SK-N-SH (cell line): ENCODE measurements around the gene B3GALT5.

Experiments used
- ELF1 ChIP-seq: IDR thresholded peaks from 2 replicates; pipeline ENCODE4 v1.4.0; 2012
- EZH2phosphoT487 ChIP-seq: fragments of 200-600 bp; sonication (generic); IDR thresholded peaks from 2 replicates; pipeline ENCODE4 v1.6.1; 2017; ENCODE audit warnings: low read depth, mixed run types, mild to moderate bottlenecking, antibody characterized with exemption, moderate library complexity, borderline replicate concordance
- FOXJ3 ChIP-seq: sonication (generic); formaldehyde crosslinking; IDR thresholded peaks from 2 replicates; pipeline ENCODE4 v1.5.1; 2020; ENCODE audit warnings: mild to moderate bottlenecking, missing genetic modification reagents
- GABPA ChIP-seq: IDR thresholded peaks from 2 replicates; pipeline ENCODE4 v1.4.0; 2012; ENCODE audit warnings: low read depth, mild to moderate bottlenecking
- POLR2AphosphoS5 ChIP-seq: IDR thresholded peaks from 2 replicates; pipeline ENCODE4 v1.6.1; 2012; ENCODE audit warnings: low read depth, low read length
- RAD21 ChIP-seq: IDR thresholded peaks from 2 replicates; pipeline ENCODE4 v1.6.1; 2012; ENCODE audit warnings: mild to moderate bottlenecking, low read length
- SIN3A ChIP-seq: IDR thresholded peaks from 2 replicates; pipeline ENCODE4 v1.6.1; 2012; ENCODE audit warnings: low read depth, mild to moderate bottlenecking, low read length, moderate library complexity, borderline replicate concordance
- TAF1 ChIP-seq: IDR thresholded peaks from 2 replicates; pipeline ENCODE4 v1.6.1; 2012; ENCODE audit warnings: low read depth, mild to moderate bottlenecking, low read length, moderate library complexity, borderline replicate concordance
- TEAD4 ChIP-seq: IDR thresholded peaks from 2 replicates; pipeline ENCODE4 v1.4.0; 2012; ENCODE audit warnings: mild to moderate bottlenecking, borderline replicate concordance; ENCODE audit not compliant: insufficient read depth
- TF ChIP-seq, protein P1 (sequence below): fragments of 200-600 bp; sonication (generic); IDR thresholded peaks from 2 replicates; pipeline ENCODE4 v1.6.1; 2017; ENCODE audit warnings: antibody characterized with exemption, mild to moderate bottlenecking, moderate library complexity
- TF ChIP-seq, protein P2 (sequence below): IDR thresholded peaks from 2 replicates; pipeline ENCODE4 v1.4.0; 2012; ENCODE audit warnings: low read depth, borderline replicate concordance
- TF ChIP-seq, protein P3 (sequence below): IDR thresholded peaks from 2 replicates; pipeline ENCODE4 v1.4.0; 2012; ENCODE audit warnings: low read depth
- TF ChIP-seq, protein P4 (sequence below): IDR thresholded peaks from 2 replicates; pipeline ENCODE4 v1.6.1; 2012; ENCODE audit warnings: mild to moderate bottlenecking, low read depth, low read length, moderate library complexity

DNA sequence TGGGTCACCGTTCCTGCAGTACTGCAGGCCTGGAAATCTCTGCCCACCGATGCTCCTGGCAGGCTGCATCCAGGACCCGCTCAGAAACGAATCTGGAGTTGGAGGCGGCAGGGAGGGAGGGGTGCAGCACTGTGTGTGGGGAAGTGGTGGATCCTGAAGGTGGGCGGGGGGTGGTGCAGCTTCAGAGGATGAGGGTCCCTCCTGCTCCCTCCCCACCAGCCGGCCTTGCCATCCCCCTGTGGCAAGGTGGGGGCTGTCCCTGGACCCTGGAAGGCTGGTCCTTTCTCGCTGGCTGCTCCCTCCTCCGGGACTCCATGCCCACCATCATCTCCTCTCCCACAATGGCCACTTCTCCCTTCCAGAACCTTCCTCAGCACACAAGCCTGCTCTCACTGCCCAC, 60.4 kb downstream of the B3GALT5 start:
- TF ChIP-seq RAD21: no peak
- no peak for TF ChIP-seq GABPA
- TF ChIP-seq, protein P1, sequence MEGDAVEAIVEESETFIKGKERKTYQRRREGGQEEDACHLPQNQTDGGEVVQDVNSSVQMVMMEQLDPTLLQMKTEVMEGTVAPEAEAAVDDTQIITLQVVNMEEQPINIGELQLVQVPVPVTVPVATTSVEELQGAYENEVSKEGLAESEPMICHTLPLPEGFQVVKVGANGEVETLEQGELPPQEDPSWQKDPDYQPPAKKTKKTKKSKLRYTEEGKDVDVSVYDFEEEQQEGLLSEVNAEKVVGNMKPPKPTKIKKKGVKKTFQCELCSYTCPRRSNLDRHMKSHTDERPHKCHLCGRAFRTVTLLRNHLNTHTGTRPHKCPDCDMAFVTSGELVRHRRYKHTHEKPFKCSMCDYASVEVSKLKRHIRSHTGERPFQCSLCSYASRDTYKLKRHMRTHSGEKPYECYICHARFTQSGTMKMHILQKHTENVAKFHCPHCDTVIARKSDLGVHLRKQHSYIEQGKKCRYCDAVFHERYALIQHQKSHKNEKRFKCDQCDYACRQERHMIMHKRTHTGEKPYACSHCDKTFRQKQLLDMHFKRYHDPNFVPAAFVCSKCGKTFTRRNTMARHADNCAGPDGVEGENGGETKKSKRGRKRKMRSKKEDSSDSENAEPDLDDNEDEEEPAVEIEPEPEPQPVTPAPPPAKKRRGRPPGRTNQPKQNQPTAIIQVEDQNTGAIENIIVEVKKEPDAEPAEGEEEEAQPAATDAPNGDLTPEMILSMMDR: no peak
- TF ChIP-seq POLR2AphosphoS5: no peak
- no peak for TF ChIP-seq EZH2phosphoT487
- no peak for TF ChIP-seq TEAD4
- no peak for TF ChIP-seq ELF1
- TF ChIP-seq, protein P2, sequence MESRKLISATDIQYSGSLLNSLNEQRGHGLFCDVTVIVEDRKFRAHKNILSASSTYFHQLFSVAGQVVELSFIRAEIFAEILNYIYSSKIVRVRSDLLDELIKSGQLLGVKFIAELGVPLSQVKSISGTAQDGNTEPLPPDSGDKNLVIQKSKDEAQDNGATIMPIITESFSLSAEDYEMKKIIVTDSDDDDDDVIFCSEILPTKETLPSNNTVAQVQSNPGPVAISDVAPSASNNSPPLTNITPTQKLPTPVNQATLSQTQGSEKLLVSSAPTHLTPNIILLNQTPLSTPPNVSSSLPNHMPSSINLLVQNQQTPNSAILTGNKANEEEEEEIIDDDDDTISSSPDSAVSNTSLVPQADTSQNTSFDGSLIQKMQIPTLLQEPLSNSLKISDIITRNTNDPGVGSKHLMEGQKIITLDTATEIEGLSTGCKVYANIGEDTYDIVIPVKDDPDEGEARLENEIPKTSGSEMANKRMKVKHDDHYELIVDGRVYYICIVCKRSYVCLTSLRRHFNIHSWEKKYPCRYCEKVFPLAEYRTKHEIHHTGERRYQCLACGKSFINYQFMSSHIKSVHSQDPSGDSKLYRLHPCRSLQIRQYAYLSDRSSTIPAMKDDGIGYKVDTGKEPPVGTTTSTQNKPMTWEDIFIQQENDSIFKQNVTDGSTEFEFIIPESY: no peak
- no peak for TF ChIP-seq FOXJ3 (CRISPR knock-in tag)
- TF ChIP-seq, protein P3, sequence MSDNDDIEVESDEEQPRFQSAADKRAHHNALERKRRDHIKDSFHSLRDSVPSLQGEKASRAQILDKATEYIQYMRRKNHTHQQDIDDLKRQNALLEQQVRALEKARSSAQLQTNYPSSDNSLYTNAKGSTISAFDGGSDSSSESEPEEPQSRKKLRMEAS: no peak
- no peak for TF ChIP-seq TAF1
- TF ChIP-seq, protein P4, sequence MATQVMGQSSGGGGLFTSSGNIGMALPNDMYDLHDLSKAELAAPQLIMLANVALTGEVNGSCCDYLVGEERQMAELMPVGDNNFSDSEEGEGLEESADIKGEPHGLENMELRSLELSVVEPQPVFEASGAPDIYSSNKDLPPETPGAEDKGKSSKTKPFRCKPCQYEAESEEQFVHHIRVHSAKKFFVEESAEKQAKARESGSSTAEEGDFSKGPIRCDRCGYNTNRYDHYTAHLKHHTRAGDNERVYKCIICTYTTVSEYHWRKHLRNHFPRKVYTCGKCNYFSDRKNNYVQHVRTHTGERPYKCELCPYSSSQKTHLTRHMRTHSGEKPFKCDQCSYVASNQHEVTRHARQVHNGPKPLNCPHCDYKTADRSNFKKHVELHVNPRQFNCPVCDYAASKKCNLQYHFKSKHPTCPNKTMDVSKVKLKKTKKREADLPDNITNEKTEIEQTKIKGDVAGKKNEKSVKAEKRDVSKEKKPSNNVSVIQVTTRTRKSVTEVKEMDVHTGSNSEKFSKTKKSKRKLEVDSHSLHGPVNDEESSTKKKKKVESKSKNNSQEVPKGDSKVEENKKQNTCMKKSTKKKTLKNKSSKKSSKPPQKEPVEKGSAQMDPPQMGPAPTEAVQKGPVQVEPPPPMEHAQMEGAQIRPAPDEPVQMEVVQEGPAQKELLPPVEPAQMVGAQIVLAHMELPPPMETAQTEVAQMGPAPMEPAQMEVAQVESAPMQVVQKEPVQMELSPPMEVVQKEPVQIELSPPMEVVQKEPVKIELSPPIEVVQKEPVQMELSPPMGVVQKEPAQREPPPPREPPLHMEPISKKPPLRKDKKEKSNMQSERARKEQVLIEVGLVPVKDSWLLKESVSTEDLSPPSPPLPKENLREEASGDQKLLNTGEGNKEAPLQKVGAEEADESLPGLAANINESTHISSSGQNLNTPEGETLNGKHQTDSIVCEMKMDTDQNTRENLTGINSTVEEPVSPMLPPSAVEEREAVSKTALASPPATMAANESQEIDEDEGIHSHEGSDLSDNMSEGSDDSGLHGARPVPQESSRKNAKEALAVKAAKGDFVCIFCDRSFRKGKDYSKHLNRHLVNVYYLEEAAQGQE: no peak
- TF ChIP-seq SIN3A: no peak
